Caco-2 (cell line): ENCODE results near the gene BCL7A. TPM values are rescaled to one million over a fixed set of nuclear protein-coding genes. Genes with fewer than 3 reads are reported as not detected.

Source experiments
- BruUV-seq: library from RNA; stranded (reverse); fragments of 400-500 nt; replicated peaks from 2 replicates; lab custom pipeline; 2021; lab: Mats Ljungman, UMichigan
- CTCF ChIA-PET: fragments of 300-600 bp; sonication (Branson Sonifier 250); formaldehyde crosslinking; loops from one replicate; lab custom pipeline; 2022; ENCODE audit warnings: antibody characterized with exemption; lab: Charles Lee
- POLR2A ChIA-PET: fragments of 300-600 bp; sonication (Branson Sonifier 250); formaldehyde crosslinking; loops from one replicate; lab custom pipeline; 2022; ENCODE audit warnings: antibody characterized with exemption; lab: Charles Lee
- DNase-seq, 2 experiments: peaks; one replicate each; pipeline versions ENCODE4 v3.0.0 to v3.0.0-alpha.2; 2020 to 2022
- H3K27me3 ChIP-seq: replicated peaks from 2 replicates; pipeline ENCODE4 v1.6.0; 2011; ENCODE audit warnings: low read length; ENCODE audit not compliant: control insufficient read depth, insufficient read depth
- H3K36me3 ChIP-seq: 2 replicates; pipeline ENCODE4 v1.5.1; 2011; ENCODE audit warnings: low read length; ENCODE audit not compliant: control insufficient read depth, insufficient read depth
- H3K4me1 ChIP-seq: fragments of 250-450 bp; sonication (Bioruptor Pico); 2 replicates; pipeline ENCODE4 v1.5.1; 2020; ENCODE audit warnings: mild to moderate bottlenecking
- H3K4me3 ChIP-seq: 2 replicates; pipeline ENCODE4 v1.5.1; 2011; ENCODE audit warnings: low read depth, mild to moderate bottlenecking, control low read depth, low read length
- H3K9me3 ChIP-seq: fragments of 250-450 bp; sonication (Bioruptor Pico); 2 replicates; pipeline ENCODE4 v1.5.1; 2020; ENCODE audit warnings: mild to moderate bottlenecking, moderate library complexity
- H3K27ac Mint-ChIP-seq: one replicate; pipeline ENCODE4 v1.8.0; 2022; ENCODE audit warnings: mixed read lengths; ENCODE audit not compliant: unreplicated experiment
- H3K27me3 Mint-ChIP-seq: one replicate; pipeline ENCODE4 v1.8.0; 2022; ENCODE audit warnings: mixed read lengths; ENCODE audit not compliant: insufficient read depth, unreplicated experiment
- H3K36me3 Mint-ChIP-seq: one replicate; pipeline ENCODE4 v1.8.0; 2022; ENCODE audit warnings: mild to moderate bottlenecking, mixed read lengths; ENCODE audit not compliant: insufficient read depth, unreplicated experiment
- H3K4me1 Mint-ChIP-seq: one replicate; pipeline ENCODE4 v1.8.0; 2022; ENCODE audit warnings: low read depth, mixed read lengths; ENCODE audit not compliant: unreplicated experiment
- H3K4me3 Mint-ChIP-seq: one replicate; pipeline ENCODE4 v1.8.0; 2022; ENCODE audit warnings: mild to moderate bottlenecking, moderate library complexity, mixed read lengths; ENCODE audit not compliant: unreplicated experiment
- H3K9me3 Mint-ChIP-seq: one replicate; pipeline ENCODE4 v1.8.0; 2022; ENCODE audit warnings: mixed read lengths; ENCODE audit not compliant: unreplicated experiment
- CTCF ChIP-seq, 2 experiments: fragments of 200-600 bp in 1 of 2; IDR thresholded peaks; 1 replicate in 1 of 2; 2 replicates in 1 of 2; pipeline versions ENCODE4 v1.5.1 to v1.8.0; 2011 to 2022; ENCODE audit warnings: antibody characterized with exemption in 1 of 2, control low read depth in 1 of 2, inconsistent platforms in 1 of 2, low read depth in 1 of 2, low read length in 1 of 2, mild to moderate bottlenecking in 1 of 2, moderate library complexity in 1 of 2; ENCODE audit not compliant: insufficient read depth in 1 of 2, severe bottlenecking in 1 of 2, unreplicated experiment in 1 of 2
- intact Hi-C: fragments of 100-400 bp; cut with micrococcal nuclease; formaldehyde crosslinking; loops from one replicate; pipeline ENCODE4 v1.10.0; 2022; ENCODE audit not compliant: unreplicated experiment
- total RNA-seq: library from RNA; stranded (reverse); gene quantifications from 2 replicates; pipeline ENCODE4 v1.2.3, GENCODE V29; 2022

Gene BCL7A
- total RNA-seq, 1 experiment from 2014 or later, result 15.5 TPM

GRCh38 chr12:122079033-122079531 lies 57.4 kb downstream of the BCL7A start:
- H3K27ac Mint-ChIP-seq, result peak overlapping the region; percentile 71
- intact Hi-C loops, result loop anchor here (2.0 to 5.0 kb wide), 2 partner anchors 33 to 44 kb away; no protein-coding TSS in a partner anchor
- BruUV-seq, result no TSS peak

GRCh38 chr12:122079532-122080081 lies 57.9 kb downstream of the BCL7A start:
- H3K4me1 Mint-ChIP-seq, result peaks cover 19% of the 10 kb centered on the region
- H3K27me3 Mint-ChIP-seq, result no peaks in the 10 kb centered on the region
- Histone ChIP-seq H3K36me3 (no peaks in the 10 kb centered on the region), H3K4me3 (peak overlapping the region; percentile 64), H3K9me3 (no peaks in the 10 kb centered on the region), H3K4me1 (peaks cover 17% of the 10 kb centered on the region), H3K27me3 (no peaks in the 10 kb centered on the region)
- ChIA-PET POLR2A (interaction anchor here (1.9 to 2.0 kb wide), 2 partner anchors 18 to 25 kb away, joined by 8 to 17 read pairs; no protein-coding TSS in a partner anchor), CTCF (interaction anchor here (1.6 kb wide), 1 partner anchor 19 kb away, joined by 4 read pairs; no protein-coding TSS in a partner anchor)
- no peaks in the 10 kb centered on the region for H3K9me3 Mint-ChIP-seq
- BruUV-seq, result no TSS peak
- H3K36me3 Mint-ChIP-seq, result peaks cover 32% of the 10 kb centered on the region
- H3K27ac Mint-ChIP-seq, result peak overlapping the region; percentile 71
- intact Hi-C loops, result loop anchor here (2.0 to 5.0 kb wide), 2 partner anchors 33 to 43 kb away; no protein-coding TSS in a partner anchor
- peak overlapping the region; percentile 76 for H3K4me3 Mint-ChIP-seq
- TF ChIP-seq CTCF (IDR thresholded peaks at IDR 0.05; ENCODE audit: insufficient read depth in 1 of 2, low read depth in 1 of 2, low read length in 1 of 2, severe bottlenecking in 1 of 2, unreplicated experiment in 1 of 2), result no peak
- DNase-seq, result no peak

More at GRCh38 chr12:122079033-122079531, 57.4 kb downstream of the BCL7A start:
- POLR2A ChIA-PET, result interaction anchor here (0.5 to 2.0 kb wide), 10 partner anchors 9 to 195 kb away, joined by 3 to 17 read pairs (median 4); no protein-coding TSS in a partner anchor
- Mint-ChIP-seq H3K4me3 (peak overlapping the region; percentile 76), H3K36me3 (peaks cover 27% of the 10 kb centered on the region), H3K27me3 (no peaks in the 10 kb centered on the region), H3K4me1 (peaks cover 19% of the 10 kb centered on the region), H3K9me3 (no peaks in the 10 kb centered on the region)
- DNase-seq, result peak in 1 of 2 experiments; percentile 53
- Histone ChIP-seq H3K27me3 (no peaks in the 10 kb centered on the region), H3K4me3 (peak overlapping the region; percentile 64), H3K4me1 (peaks cover 17% of the 10 kb centered on the region), H3K9me3 (no peaks in the 10 kb centered on the region), H3K36me3 (no peaks in the 10 kb centered on the region)
- no peak for TF ChIP-seq CTCF (IDR thresholded peaks at IDR 0.05; ENCODE audit: insufficient read depth in 1 of 2, low read depth in 1 of 2, low read length in 1 of 2, severe bottlenecking in 1 of 2, unreplicated experiment in 1 of 2)
- CTCF ChIA-PET, result interaction anchor here (0.6 to 1.6 kb wide), 4 partner anchors 16 to 81 kb away, joined by 3 to 7 read pairs (median 5); no protein-coding TSS in a partner anchor

- CTCF ChIA-PET, result interaction anchor here (0.8 kb wide), 1 partner anchor 51 kb away, joined by 8 read pairs; no protein-coding TSS in a partner anchor
- TSS peak; percentile 39 for BruUV-seq
- POLR2A ChIA-PET, result interaction anchor here (0.6 kb wide), 1 partner anchor 128 kb away, joined by 3 read pairs; no protein-coding TSS in a partner anchor
- intact Hi-C loops, result no loop called here
- Histone ChIP-seq H3K4me3 (peak overlapping the region; percentile 64), H3K36me3 (no peaks in the 10 kb centered on the region), H3K27me3 (no peaks in the 10 kb centered on the region), H3K9me3 (no peaks in the 10 kb centered on the region), H3K4me1 (peaks cover 17% of the 10 kb centered on the region)
- H3K27me3 Mint-ChIP-seq, result no peaks in the 10 kb centered on the region
- peaks cover 33% of the 10 kb centered on the region for H3K36me3 Mint-ChIP-seq
- TF ChIP-seq CTCF (IDR thresholded peaks at IDR 0.05; ENCODE audit: insufficient read depth in 1 of 2, low read depth in 1 of 2, low read length in 1 of 2, severe bottlenecking in 1 of 2, unreplicated experiment in 1 of 2), result no peak
- peaks cover 19% of the 10 kb centered on the region for H3K4me1 Mint-ChIP-seq
- peak overlapping the region; percentile 76 for H3K4me3 Mint-ChIP-seq
- no peaks in the 10 kb centered on the region for H3K9me3 Mint-ChIP-seq
- DNase-seq, result no peak
- H3K27ac Mint-ChIP-seq, result no peak overlapping the region
These were observed 58.7 kb downstream of the BCL7A start for GRCh38 chr12:122080149-122081082.
